GM21619 (cell line): ENCODE data around the gene SNW1.
A peak's percentile ranks its signal among the peaks of the same experiment; 100 is the strongest.
"Not testable (repeated sequence)": the region's sequence is repeated elsewhere in the genome, so short reads cannot be mapped to it uniquely, and the experiment has no call there.

ENCODE experiments used
- ATAC-seq: cut with Tn5 transposase; IDR thresholded peaks from one replicate; pipeline ENCODE4 v1.9.1; 2021; ENCODE audit not compliant: unreplicated experiment

The SNW1 gene

GRCh38 chr14:77760381-77761204 is at the start of gene SNW1:
SNW1 (minus strand) TSS chr14:77761156; CDS start chr14:77761127, 29 bp downstream.
- ATAC-seq, result peak; percentile 93

GRCh38 chr14:77809011-77809410 is 48.1 kb upstream of the SNW1 start:
- no peak for ATAC-seq

GRCh38 chr14:77808250-77808649 is 47.3 kb upstream of the SNW1 start:
- no peak for ATAC-seq

- no peak for ATAC-seq
These were observed 44.8 kb upstream of the SNW1 start for GRCh38 chr14:77805706-77806105.

GRCh38 chr14:77804592-77804991 is 43.6 kb upstream of the SNW1 start:
- ATAC-seq, result no peak

GRCh38 chr14:77800814-77801213 is 39.9 kb upstream of the SNW1 start:
- ATAC-seq, result no peak

- peak; percentile 93 for ATAC-seq
These were observed 39.1 kb upstream of the SNW1 start, which contains the start of gene ADCK1 for GRCh38 chr14:77799863-77800730. ADCK1 (plus strand) TSS chr14:77800109; CDS start chr14:77818979, 18,870 bp downstream.

DNA sequence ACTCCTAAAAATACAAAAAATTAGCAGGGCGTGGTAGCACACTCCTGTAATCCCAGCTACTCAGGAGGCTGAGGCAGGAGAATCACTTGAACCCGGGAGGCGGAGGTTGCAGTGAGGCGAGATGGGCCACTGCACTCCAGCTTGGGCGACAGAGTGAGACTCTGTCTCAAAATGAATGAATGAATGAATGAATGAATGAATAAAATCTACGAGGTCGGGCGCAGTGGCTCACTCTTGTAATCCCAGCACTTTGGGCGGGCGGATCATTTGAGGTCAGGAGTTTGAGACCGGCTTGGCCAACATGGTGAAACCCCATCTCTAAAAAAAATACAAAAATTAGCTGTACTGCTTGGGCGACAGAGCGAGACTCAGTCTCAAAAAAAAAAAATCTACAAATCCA is 38.5 kb upstream of the SNW1 start:
- peak; percentile 3 for ATAC-seq

- ATAC-seq, result no peak
These were observed 33.4 kb upstream of the SNW1 start for GRCh38 chr14:77794357-77794756.

GRCh38 chr14:77793255-77793654 is 32.3 kb upstream of the SNW1 start:
- not testable (repeated sequence) for ATAC-seq

DNA sequence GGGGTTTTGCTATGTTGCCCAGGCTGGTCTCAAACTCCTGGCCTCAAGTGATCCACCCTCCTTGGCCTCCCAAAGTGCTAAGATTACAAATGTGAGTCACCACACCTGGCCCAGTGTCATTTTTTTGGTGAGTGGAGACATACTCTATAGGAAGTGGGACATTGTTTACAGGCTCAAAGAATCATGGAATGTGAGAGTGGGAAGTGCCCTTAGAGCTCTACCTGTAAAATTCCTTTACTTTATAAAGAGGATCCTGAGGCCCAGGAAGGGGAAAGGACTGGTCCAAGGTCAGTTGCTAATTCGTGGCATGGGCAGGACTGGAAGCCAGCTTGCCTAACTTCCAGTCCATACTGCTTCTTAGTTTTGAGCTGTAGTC is 30.3 kb upstream of the SNW1 start:
- ATAC-seq, result no peak

DNA sequence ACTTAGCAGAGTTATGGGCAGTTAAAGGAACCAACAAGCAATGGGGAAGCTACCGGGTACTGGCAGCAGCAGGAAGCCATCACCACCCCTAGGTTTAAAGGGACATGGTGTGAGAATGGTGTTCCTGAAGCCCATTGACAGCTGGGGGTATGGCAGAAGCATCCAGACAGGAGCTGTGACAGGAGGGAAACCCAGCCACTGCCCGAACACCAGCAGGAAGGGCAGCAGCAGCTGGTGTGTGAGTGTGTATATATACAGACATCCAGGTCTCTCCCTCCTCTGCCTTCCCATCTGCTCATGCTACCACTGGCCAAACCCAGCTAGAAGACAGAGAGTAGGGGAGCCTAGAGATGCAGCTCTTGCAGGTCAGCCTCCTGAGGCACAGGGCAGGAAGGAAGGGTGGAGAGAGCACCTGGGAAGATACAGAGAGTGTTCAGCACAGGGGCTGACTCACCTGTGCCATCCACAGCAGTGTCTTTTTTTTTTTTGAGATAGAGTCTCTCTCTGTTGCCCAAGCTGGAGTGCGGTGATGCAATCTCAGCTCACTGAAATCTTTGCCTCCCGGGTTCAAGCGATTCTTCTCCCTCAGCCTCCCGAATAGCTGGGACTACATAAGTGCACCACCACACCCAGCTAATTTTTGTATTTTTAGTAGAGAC is 29.7 kb upstream of the SNW1 start:
- ATAC-seq, result no peak

DNA sequence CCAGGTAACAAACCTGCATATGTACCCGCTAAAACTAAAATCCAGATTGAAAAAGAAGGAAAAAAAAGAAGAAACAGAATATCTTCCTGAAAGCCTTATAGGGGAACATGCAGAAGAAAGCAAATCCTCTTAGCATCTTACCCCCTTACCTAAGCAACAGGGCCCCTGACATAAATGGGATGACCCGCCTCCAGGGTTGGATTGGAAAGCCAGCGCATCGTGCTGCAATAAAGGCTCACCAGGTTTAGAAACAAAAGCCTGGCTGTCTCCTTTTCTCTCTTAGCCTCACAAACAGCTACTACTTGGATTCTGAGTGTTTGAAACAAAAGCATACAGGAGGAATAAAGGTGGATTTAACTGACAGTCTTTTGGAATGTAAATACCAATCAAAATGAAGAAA is 25.2 kb upstream of the SNW1 start:
- ATAC-seq, result no peak

- peak; percentile 57 for ATAC-seq
These were observed 21.2 kb upstream of the SNW1 start for GRCh38 chr14:77782202-77782601.

DNA sequence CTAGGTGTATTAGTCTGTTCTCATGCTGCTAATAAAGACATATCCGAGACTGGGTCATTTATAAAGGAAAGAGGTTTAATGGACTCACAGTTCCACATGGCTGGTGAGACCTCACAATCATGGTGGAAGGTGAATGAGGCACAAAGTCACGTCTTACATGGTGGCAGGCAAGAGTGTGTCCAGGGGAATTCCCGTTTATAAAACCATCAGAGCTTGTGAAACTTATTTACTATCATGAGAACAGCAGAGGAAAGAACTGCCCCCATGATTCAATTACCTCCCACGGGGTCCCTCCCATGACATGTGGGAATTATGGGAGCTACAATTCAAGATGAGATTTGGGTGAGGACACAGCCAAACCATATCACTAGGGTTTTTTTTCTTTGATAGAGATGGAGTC is 13.0 kb upstream of the SNW1 start:
- not testable (repeated sequence) for ATAC-seq

GRCh38 chr14:77768442-77769069 is 7.6 kb upstream of the SNW1 start:
- not testable (repeated sequence) for ATAC-seq

DNA sequence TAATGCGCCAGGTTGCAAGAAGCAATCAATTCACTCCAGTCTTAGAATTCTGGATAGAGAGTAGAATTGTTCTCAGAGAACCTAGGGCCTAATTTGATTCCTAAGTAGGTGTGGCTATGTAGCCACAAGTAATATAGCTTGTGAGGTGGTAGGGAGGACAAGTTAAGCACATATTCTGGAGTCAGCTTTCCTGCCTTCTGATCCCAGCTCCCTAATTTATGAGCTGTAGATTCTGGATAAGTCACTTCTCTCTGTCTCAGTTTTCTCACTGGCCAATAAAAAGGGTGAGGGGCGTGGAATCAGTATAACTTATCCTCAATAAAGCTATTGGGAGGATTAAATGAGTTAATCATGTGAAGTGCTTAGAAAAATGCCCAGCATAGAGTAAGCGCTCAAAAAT is 3.0 kb upstream of the SNW1 start:
- no peak for ATAC-seq

GRCh38 chr14:77763316-77763715 is 2.4 kb upstream of the SNW1 start:
- ATAC-seq, result no peak

DNA sequence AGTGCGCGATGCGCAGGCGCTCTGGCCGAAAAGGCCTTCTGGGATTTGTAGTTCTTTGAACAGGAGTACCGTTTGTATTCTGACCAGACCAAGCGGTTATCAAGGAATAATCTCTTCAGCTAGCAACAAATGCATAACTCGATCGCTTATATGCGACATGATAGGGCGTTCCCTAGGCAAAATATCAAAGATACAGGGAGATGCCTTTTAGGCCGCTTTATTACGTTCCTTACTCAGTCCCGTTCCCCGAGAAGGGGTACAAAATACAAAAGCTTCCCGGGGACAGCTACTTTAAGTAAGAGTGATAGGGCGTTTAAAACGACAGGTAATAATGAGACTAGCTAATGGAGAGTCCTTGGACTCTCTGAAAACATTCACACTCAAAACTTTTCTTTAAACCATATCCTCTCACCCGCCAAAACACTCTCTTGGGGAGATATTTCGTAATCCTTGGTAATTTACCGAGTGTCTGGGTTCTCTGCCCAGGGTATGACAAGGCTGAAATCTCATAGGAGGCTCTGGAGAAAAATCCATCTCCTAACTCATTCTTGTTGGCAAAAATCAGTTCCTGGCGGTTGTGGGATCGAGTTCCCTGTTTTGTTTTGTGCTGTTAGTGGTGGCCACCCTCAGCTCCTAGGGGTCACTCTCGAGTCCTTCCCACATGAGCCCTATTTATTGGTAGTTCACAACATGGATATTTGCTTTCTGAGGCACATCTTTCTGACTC is 412 bp upstream of the SNW1 start:
- peak; percentile 16 for ATAC-seq

- no peak for ATAC-seq
These were observed 8.0 kb downstream of the SNW1 start for GRCh38 chr14:77752799-77753516.
